ENCODE results near the gene NXN. TPM values are rescaled to one million over a fixed set of nuclear protein-coding genes. Genes with fewer than 3 reads are reported as not detected.
"Not testable (repeated sequence)": the region's sequence is repeated elsewhere in the genome, so short reads cannot be mapped to it uniquely, and the experiment has no call there.

NXN gene
- total RNA-seq, 1 donor from 2014 or later = 67.3 TPM

GRCh38 chr17:930258-930657 lies 49.3 kb downstream of the NXN start:
- H3K36me3 ChIP-seq = no peaks in the 10 kb centered on the region
- H3K27me3 ChIP-seq = no peaks in the 10 kb centered on the region
- H3K4me1 ChIP-seq = peaks cover 0 to 3% of the 10 kb centered on the region in 2 donors
- no peak for TF ChIP-seq CTCF (IDR thresholded peaks at IDR 0.05)
- no peak for DNase-seq (ENCODE audit: low spot score in 2 of 2)
- no peaks in the 10 kb centered on the region for H3K9me3 ChIP-seq
- H3K4me3 ChIP-seq = no peak overlapping the region
- no peak overlapping the region for H3K27ac ChIP-seq
- intact Hi-C loops (cut with DNase I) = no loop called here

GRCh38 chr17:929586-929985 lies 50.0 kb downstream of the NXN start:
- H3K4me1 ChIP-seq = peaks cover 0 to 3% of the 10 kb centered on the region in 2 donors
- no peak for DNase-seq (ENCODE audit: low spot score in 2 of 2)
- intact Hi-C loops (cut with DNase I) = no loop called here
- no peaks in the 10 kb centered on the region for H3K9me3 ChIP-seq
- no peak for TF ChIP-seq CTCF (IDR thresholded peaks at IDR 0.05)
- no peak overlapping the region for H3K4me3 ChIP-seq
- H3K27me3 ChIP-seq = no peaks in the 10 kb centered on the region
- no peak overlapping the region for H3K27ac ChIP-seq
- H3K36me3 ChIP-seq = no peaks in the 10 kb centered on the region

- peaks cover 0 to 3% of the 10 kb centered on the region in 2 donors for H3K4me1 ChIP-seq
- no peak for TF ChIP-seq CTCF (IDR thresholded peaks at IDR 0.05)
- intact Hi-C loops (cut with DNase I) = no loop called here
- no peaks in the 10 kb centered on the region for H3K27me3 ChIP-seq
- no peaks in the 10 kb centered on the region for H3K9me3 ChIP-seq
- no peaks in the 10 kb centered on the region for H3K36me3 ChIP-seq
- no peak for DNase-seq (ENCODE audit: low spot score in 2 of 2)
- H3K4me3 ChIP-seq = no peak overlapping the region
- H3K27ac ChIP-seq = no peak overlapping the region
Measured at GRCh38 chr17:927611-928461, 51.7 kb downstream of the NXN start.

GRCh38 chr17:925817-926216 lies 53.8 kb downstream of the NXN start:
- TF ChIP-seq CTCF (IDR thresholded peaks at IDR 0.05) = no peak
- intact Hi-C loops (cut with DNase I) = no loop called here
- no peak overlapping the region for H3K27ac ChIP-seq
- H3K36me3 ChIP-seq = no peaks in the 10 kb centered on the region
- no peaks in the 10 kb centered on the region for H3K27me3 ChIP-seq
- H3K4me1 ChIP-seq = peaks cover 0 to 3% of the 10 kb centered on the region in 2 donors
- H3K9me3 ChIP-seq = no peaks in the 10 kb centered on the region
- no peak overlapping the region for H3K4me3 ChIP-seq
- no peak for DNase-seq (ENCODE audit: low spot score in 2 of 2)

GRCh38 chr17:924711-925475 lies 54.7 kb downstream of the NXN start:
- H3K27ac ChIP-seq = no peak overlapping the region
- DNase-seq (ENCODE audit: low spot score in 2 of 2) = no peak
- peaks cover 0 to 3% of the 10 kb centered on the region in 2 donors for H3K4me1 ChIP-seq
- no peaks in the 10 kb centered on the region for H3K27me3 ChIP-seq
- intact Hi-C loops (cut with DNase I) = no loop called here
- no peaks in the 10 kb centered on the region for H3K9me3 ChIP-seq
- H3K36me3 ChIP-seq = no peaks in the 10 kb centered on the region
- no peak overlapping the region for H3K4me3 ChIP-seq
- no peak for TF ChIP-seq CTCF (IDR thresholded peaks at IDR 0.05)

- H3K27ac ChIP-seq; intact Hi-C loops (cut with DNase I); H3K27me3 ChIP-seq; DNase-seq (ENCODE audit: low spot score in 2 of 2); H3K4me1 ChIP-seq; H3K4me3 ChIP-seq; H3K36me3 ChIP-seq; H3K9me3 ChIP-seq: not testable (repeated sequence)
Measured at GRCh38 chr17:924306-924705, 55.3 kb downstream of the NXN start.

Measured in ascending aorta (tissue), 2 donors.